ENCODE measurements around the gene DRAM2. TPM values are rescaled to one million over a fixed set of nuclear protein-coding genes. Genes with fewer than 3 reads are reported as not detected.
"Not testable (repeated sequence)": the region's sequence is repeated elsewhere in the genome, so short reads cannot be mapped to it uniquely, and the experiment has no call there.

DRAM2 gene
- polyA plus RNA-seq, 1 donor, result 80.6 TPM

GRCh38 chr1:111145542-111145941, 5.6 kb upstream of the DRAM2 start:
- DNase-seq, result no peak

- no peak for DNase-seq
These were observed 2.6 kb upstream of the DRAM2 start for GRCh38 chr1:111142356-111142975.

GRCh38 chr1:111141245-111142220, 1.6 kb upstream of the DRAM2 start:
- DNase-seq, result no peak

GRCh38 chr1:111140680-111140967, 731 bp upstream of the DRAM2 start:
- peak; percentile 35 for DNase-seq

- peak; percentile 70 for DNase-seq
These were observed 453 bp downstream of the DRAM2 start for GRCh38 chr1:111139324-111139955.

- DNase-seq, result no peak
These were observed 6.0 kb downstream of the DRAM2 start for GRCh38 chr1:111133866-111134265.

GRCh38 chr1:111131693-111132092, 8.2 kb downstream of the DRAM2 start:
- no peak for DNase-seq

- DNase-seq, result no peak
These were observed 10.5 kb downstream of the DRAM2 start for GRCh38 chr1:111129376-111129775.

GRCh38 chr1:111127923-111128643, 11.8 kb downstream of the DRAM2 start:
- no peak for DNase-seq

- no peak for DNase-seq
These were observed 13.5 kb downstream of the DRAM2 start for GRCh38 chr1:111126354-111126753.

GRCh38 chr1:111116496-111116895, 23.4 kb downstream of the DRAM2 start:
- no peak for DNase-seq

GRCh38 chr1:111110197-111110899, 29.5 kb downstream of the DRAM2 start:
- DNase-seq, result no peak

GRCh38 chr1:111104981-111105380, 34.9 kb downstream of the DRAM2 start:
- no peak for DNase-seq

GRCh38 chr1:111101854-111102642, 37.8 kb downstream of the DRAM2 start:
- DNase-seq, result no peak

GRCh38 chr1:111099289-111099688, 40.6 kb downstream of the DRAM2 start:
- no peak for DNase-seq

- DNase-seq, result no peak
These were observed 42.4 kb downstream of the DRAM2 start for GRCh38 chr1:111097356-111098099.

- DNase-seq, result not testable (repeated sequence)
These were observed 44.5 kb downstream of the DRAM2 start for GRCh38 chr1:111095421-111095820.

- no peak for DNase-seq
These were observed 50.3 kb downstream of the DRAM2 start for GRCh38 chr1:111089638-111090037.

- DNase-seq, result no peak
These were observed 54.2 kb downstream of the DRAM2 start for GRCh38 chr1:111085676-111086075.

- DNase-seq, result no peak
These were observed 54.9 kb downstream of the DRAM2 start for GRCh38 chr1:111084999-111085398.
